SK-N-SH treated with all-trans-retinoic acid at 6 μM for 48 hours (cell line): ENCODE measurements around the gene PSMB1.
"Not testable (repeated sequence)": the region's sequence is repeated elsewhere in the genome, so short reads cannot be mapped to it uniquely, and the experiment has no call there.

Experiments
- ATAC-seq: fragments of 200-7000 bp; cut with Tn5 transposase; 3 replicates; pipeline ENCODE4 v1.9.1; 2020; ENCODE audit warnings: mild to moderate bottlenecking, moderate library complexity
- ARNTL ChIP-seq: fragments of 450-650 bp; formaldehyde crosslinking; IDR thresholded peaks from 2 replicates; pipeline ENCODE4 v1.5.0; 2020; ENCODE audit warnings: low read depth, mild to moderate bottlenecking, moderate library complexity, borderline replicate concordance
- CREB5 ChIP-seq: fragments of 250-450 bp; sonication (Bioruptor Pico); IDR thresholded peaks from 2 replicates; pipeline ENCODE4 v1.5.1; 2020; ENCODE audit warnings: low read depth, mild to moderate bottlenecking, moderate library complexity
- CSDC2 ChIP-seq: fragments of 250-450 bp; sonication (Bioruptor Pico); IDR thresholded peaks from 2 replicates; pipeline ENCODE4 v1.5.0; 2020; ENCODE audit warnings: mild to moderate bottlenecking, moderate library complexity
- CSRNP3 ChIP-seq: fragments of 250-450 bp; sonication (Bioruptor Pico); IDR thresholded peaks from 2 replicates; pipeline ENCODE4 v1.5.1; 2021; ENCODE audit warnings: mild to moderate bottlenecking, moderate library complexity
- GLIS3 ChIP-seq: fragments of 250-450 bp; sonication (Bioruptor Pico); IDR thresholded peaks from 2 replicates; pipeline ENCODE4 v1.5.0; 2020; ENCODE audit warnings: mild to moderate bottlenecking, moderate library complexity
- ISL1 ChIP-seq: fragments of 250-450 bp; sonication (Bioruptor Pico); IDR thresholded peaks from 2 replicates; pipeline ENCODE4 v2.1.2; 2022; ENCODE audit warnings: mild to moderate bottlenecking, moderate library complexity
- OSR1 ChIP-seq: fragments of 250-450 bp; sonication (Bioruptor Pico); IDR thresholded peaks from 2 replicates; pipeline ENCODE4 v1.8.0; 2022; ENCODE audit warnings: moderate library complexity, mild to moderate bottlenecking, inconsistent platforms
- PATZ1 ChIP-seq: fragments of 250-450 bp; sonication (Bioruptor Pico); IDR thresholded peaks from 2 replicates; pipeline ENCODE4 v1.8.0; 2020; ENCODE audit warnings: mild to moderate bottlenecking, moderate library complexity, borderline replicate concordance
- POU6F1 ChIP-seq: fragments of 250-450 bp; sonication (Bioruptor Pico); IDR thresholded peaks from 2 replicates; pipeline ENCODE4 v1.8.0; 2021; ENCODE audit warnings: low read depth, mild to moderate bottlenecking, moderate library complexity, borderline replicate concordance
- RARB ChIP-seq: fragments of 250-450 bp; sonication (Bioruptor Pico); IDR thresholded peaks from 2 replicates; pipeline ENCODE4 v1.8.0; 2021; ENCODE audit warnings: mild to moderate bottlenecking, moderate library complexity
- TOX ChIP-seq: fragments of 250-450 bp; sonication (Bioruptor Pico); IDR thresholded peaks from 2 replicates; pipeline ENCODE4 v1.8.0; 2021; ENCODE audit warnings: mild to moderate bottlenecking, moderate library complexity, borderline replicate concordance
- TSHZ2 ChIP-seq: fragments of 250-450 bp; sonication (Bioruptor Pico); IDR thresholded peaks from 2 replicates; pipeline ENCODE4 v1.5.0; 2020; ENCODE audit warnings: mild to moderate bottlenecking, moderate library complexity
- ZFP30 ChIP-seq: fragments of 450-650 bp; formaldehyde crosslinking; IDR thresholded peaks from 2 replicates; pipeline ENCODE4 v1.5.0; 2022; ENCODE audit warnings: mild to moderate bottlenecking, moderate library complexity
- ZNF565 ChIP-seq: fragments of 450-650 bp; formaldehyde crosslinking; conservative IDR thresholded peaks from 2 replicates; pipeline ENCODE4 v1.5.0; 2020; ENCODE audit warnings: low read depth, mild to moderate bottlenecking, moderate library complexity
- ZNF70 ChIP-seq: fragments of 450-650 bp; formaldehyde crosslinking; IDR thresholded peaks from 2 replicates; pipeline ENCODE4 v1.5.0; 2020; ENCODE audit warnings: mild to moderate bottlenecking, moderate library complexity
- ZNF8 ChIP-seq: fragments of 450-650 bp; formaldehyde crosslinking; IDR thresholded peaks from 2 replicates; pipeline ENCODE4 v1.5.0; 2020; ENCODE audit warnings: mild to moderate bottlenecking, moderate library complexity

PSMB1 gene

GRCh38 chr6:170504479-170504878 lies 48.6 kb downstream of the PSMB1 start:
- no peak for TF ChIP-seq ZNF8
- no peak for TF ChIP-seq PATZ1 (CRISPR knock-in tag)
- TF ChIP-seq ZNF70 (CRISPR knock-in tag), result no peak
- no peak for TF ChIP-seq CSDC2
- TF ChIP-seq POU6F1 (CRISPR knock-in tag), result no peak
- TF ChIP-seq ZFP30 (CRISPR knock-in tag), result no peak
- TF ChIP-seq CREB5 (CRISPR knock-in tag), result no peak
- ATAC-seq, result no peak

- TF ChIP-seq ZNF565 (CRISPR knock-in tag) (no peak), ISL1 (CRISPR knock-in tag) (no peak), CSRNP3 (CRISPR knock-in tag) (no peak), TOX (no peak), POU6F1 (CRISPR knock-in tag) (no peak), OSR1 (no peak), CSDC2 (no peak), ARNTL (no peak), GLIS3 (no peak), ZNF8 (no peak), RARB (CRISPR knock-in tag) (no peak), TSHZ2 (CRISPR knock-in tag) (no peak)
Measured at GRCh38 chr6:170503414-170503761, 49.7 kb downstream of the PSMB1 start.

GRCh38 chr6:170502733-170503413 lies 50.2 kb downstream of the PSMB1 start:
- ATAC-seq, result not testable (repeated sequence)

More at GRCh38 chr6:170503414-170503761, 49.7 kb downstream of the PSMB1 start:
- no peak for ATAC-seq

- ATAC-seq, result not testable (repeated sequence)
Measured at GRCh38 chr6:170502268-170502667, 50.8 kb downstream of the PSMB1 start.
